HEK293 (cell line): ENCODE results near the gene SLC48A1.

Experiments
- CTCF ChIA-PET: fragments of 350-600 bp; formaldehyde crosslinking; extraction: SDS; loops from one replicate; lab custom pipeline; 2021; ENCODE audit warnings: antibody characterized with exemption; lab: Yijun Ruan, JAX
- POLR2A ChIA-PET: fragments of 300-600 bp; formaldehyde crosslinking; extraction: SDS; loops from one replicate; lab custom pipeline; 2020; ENCODE audit warnings: antibody characterized with exemption, inconsistent platforms; lab: Yijun Ruan, JAX
- H3K27ac ChIP-seq: fragments of 200-500 bp; sonication (Bioruptor generic); 2 replicates; pipeline ENCODE4 v1.5.1; 2014; ENCODE audit warnings: low read depth, low read length, control low read depth, inconsistent platforms; ENCODE audit errors: extremely low read depth
- H3K36me3 ChIP-seq, 2 experiments: fragments of 200-500 bp in 1 of 2; sonication (Bioruptor generic) in 1 of 2; 1 replicate in 1 of 2; 2 replicates in 1 of 2; pipeline ENCODE4 v1.5.1; 2014 to 2017; ENCODE audit warnings: inconsistent platforms in 2 of 2, low read length in 2 of 2; ENCODE audit not compliant: control insufficient read depth in 2 of 2, insufficient read depth in 1 of 2
- H3K4me1 ChIP-seq: fragments of 200-500 bp; sonication (Bioruptor generic); 2 replicates; pipeline ENCODE4 v1.5.1; 2014; ENCODE audit warnings: mild to moderate bottlenecking, low read length, inconsistent platforms; ENCODE audit not compliant: control insufficient read depth, insufficient read depth
- H3K4me3 ChIP-seq: 2 replicates; pipeline ENCODE4 v1.5.1; 2011; ENCODE audit warnings: low read depth, mild to moderate bottlenecking, control low read depth, low read length, moderate library complexity
- H3K9me3 ChIP-seq: fragments of 200-500 bp; sonication (Bioruptor generic); 2 replicates; pipeline ENCODE4 v1.5.1; 2014; ENCODE audit warnings: low read depth, low read length, inconsistent platforms; ENCODE audit not compliant: control insufficient read depth, insufficient read depth
- PRDM1 ChIP-seq: fragments of 450-650 bp; formaldehyde crosslinking; IDR thresholded peaks from 2 replicates; pipeline ENCODE4; 2016; ENCODE audit warnings: missing biosample characterization, missing genetic modification characterization
- PRDM4 ChIP-seq: fragments of 450-650 bp; formaldehyde crosslinking; IDR thresholded peaks from 2 replicates; pipeline ENCODE4 v1.5.1; 2017; ENCODE audit warnings: missing biosample characterization, missing genetic modification characterization
- RBAK ChIP-seq: fragments of 450-650 bp; formaldehyde crosslinking; IDR thresholded peaks from 2 replicates; pipeline ENCODE4 v1.5.1; 2016; ENCODE audit warnings: missing biosample characterization, missing genetic modification characterization
- ZBTB44 ChIP-seq: fragments of 450-650 bp; IDR thresholded peaks from 2 replicates; pipeline ENCODE4 v1.5.1; 2018; ENCODE audit warnings: missing biosample characterization, mild to moderate bottlenecking, missing genetic modification characterization
- ZBTB49 ChIP-seq: fragments of 450-650 bp; formaldehyde crosslinking; IDR thresholded peaks from 2 replicates; pipeline ENCODE4 v1.5.1; 2016; ENCODE audit warnings: missing biosample characterization, missing genetic modification characterization, low read depth
- ZBTB8A ChIP-seq: fragments of 450-650 bp; formaldehyde crosslinking; IDR thresholded peaks from 2 replicates; pipeline ENCODE4 v1.5.1; 2016; ENCODE audit warnings: missing biosample characterization, missing genetic modification characterization
- ZNF10 ChIP-seq: fragments of 450-650 bp; formaldehyde crosslinking; IDR thresholded peaks from 2 replicates; pipeline ENCODE4 v1.5.1; 2017; ENCODE audit warnings: missing biosample characterization, missing genetic modification characterization
- ZNF121 ChIP-seq: fragments of 450-650 bp; formaldehyde crosslinking; IDR thresholded peaks from 2 replicates; pipeline ENCODE4 v1.5.1; 2016; ENCODE audit warnings: missing biosample characterization, missing genetic modification characterization
- ZNF223 ChIP-seq: fragments of 450-650 bp; formaldehyde crosslinking; IDR thresholded peaks from 2 replicates; pipeline ENCODE4 v1.5.1; 2016; ENCODE audit warnings: missing biosample characterization, missing genetic modification characterization
- ZNF280D ChIP-seq: fragments of 450-650 bp; formaldehyde crosslinking; IDR thresholded peaks from 2 replicates; pipeline ENCODE4 v1.5.1; 2016; ENCODE audit warnings: missing biosample characterization, missing genetic modification characterization
- ZNF302 ChIP-seq: fragments of 450-650 bp; formaldehyde crosslinking; IDR thresholded peaks from 2 replicates; pipeline ENCODE4 v1.5.1; 2016; ENCODE audit warnings: missing biosample characterization, missing genetic modification characterization, low read depth
- ZNF398 ChIP-seq: fragments of 450-650 bp; formaldehyde crosslinking; IDR thresholded peaks from 2 replicates; pipeline ENCODE4 v1.5.1; 2017; ENCODE audit warnings: missing biosample characterization, missing genetic modification characterization
- ZNF473 ChIP-seq: fragments of 450-650 bp; formaldehyde crosslinking; IDR thresholded peaks from 2 replicates; pipeline ENCODE4 v1.5.1; 2017; ENCODE audit warnings: missing biosample characterization, missing genetic modification characterization
- ZNF518A ChIP-seq: fragments of 450-650 bp; formaldehyde crosslinking; conservative IDR thresholded peaks from 2 replicates; pipeline ENCODE4 v1.5.1; 2016; ENCODE audit warnings: low read depth, missing biosample characterization, missing genetic modification characterization
- ZNF521 ChIP-seq: fragments of 450-650 bp; formaldehyde crosslinking; IDR thresholded peaks from 2 replicates; pipeline ENCODE4 v1.5.1; 2017; ENCODE audit warnings: missing biosample characterization, mild to moderate bottlenecking, missing genetic modification characterization
- ZNF558 ChIP-seq: fragments of 450-650 bp; formaldehyde crosslinking; IDR thresholded peaks from 2 replicates; pipeline ENCODE4 v1.5.1; 2016; ENCODE audit warnings: missing biosample characterization, missing genetic modification characterization
- ZNF571 ChIP-seq: fragments of 450-650 bp; formaldehyde crosslinking; IDR thresholded peaks from 2 replicates; pipeline ENCODE4 v1.5.0; 2017; ENCODE audit warnings: missing biosample characterization, missing genetic modification characterization
- ZNF629 ChIP-seq: fragments of 450-650 bp; formaldehyde crosslinking; IDR thresholded peaks from 2 replicates; pipeline ENCODE4 v1.5.1; 2017; ENCODE audit warnings: missing biosample characterization, missing genetic modification characterization
- ZNF777 ChIP-seq: fragments of 450-650 bp; formaldehyde crosslinking; IDR thresholded peaks from 2 replicates; pipeline ENCODE4 v1.5.1; 2017; ENCODE audit warnings: missing biosample characterization, missing genetic modification characterization, borderline replicate concordance

Gene SLC48A1

DNA sequence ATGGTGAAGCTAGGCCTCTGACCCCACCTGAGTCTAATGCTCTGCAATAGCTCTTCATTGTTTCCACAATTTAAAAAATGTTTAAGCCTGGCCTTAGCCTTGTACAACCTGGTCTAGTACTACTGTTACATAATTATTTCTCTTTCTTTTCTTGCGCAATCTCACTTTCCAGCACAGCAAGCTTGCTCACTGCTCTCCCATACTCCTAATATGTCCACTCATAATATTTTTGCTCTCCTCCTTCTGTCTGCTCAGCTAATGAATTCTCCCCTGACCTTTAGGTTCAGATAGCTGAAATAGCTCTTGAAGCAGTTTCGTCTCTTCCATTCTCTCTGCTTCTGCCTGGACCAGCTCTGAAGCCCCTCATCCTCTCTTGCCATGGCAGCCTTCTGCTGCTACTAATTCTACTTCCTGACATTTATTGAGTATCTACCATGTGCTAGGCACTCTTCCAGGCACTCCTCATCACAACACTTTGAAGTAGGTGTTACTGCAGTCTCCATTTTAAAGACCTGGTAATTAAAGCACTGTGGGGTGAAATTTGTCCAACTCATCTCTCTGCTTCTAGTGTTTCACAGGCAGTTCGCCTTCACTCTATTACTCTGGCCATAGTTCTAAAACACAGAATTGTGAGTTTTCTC is 2.8 kb upstream of the SLC48A1 start:
- no peak overlapping the region for H3K4me3 ChIP-seq
- no peaks in the 10 kb centered on the region for H3K9me3 ChIP-seq
- ChIA-PET POLR2A (interaction anchor here (1.5 kb wide), 1 partner anchor 9 kb away, joined by 6 read pairs; no protein-coding TSS in a partner anchor), CTCF (interaction anchor here (0.5 to 19.6 kb wide), 10 partner anchors 9 to 737 kb away, joined by 3 to 784 read pairs (median 23); partner anchors contain the start of gene RAPGEF3)
- no peaks in the 10 kb centered on the region; the same call in 1 of the 2 replicates for H3K4me1 ChIP-seq
- no peak overlapping the region; the same call in 1 of the 2 replicates for H3K27ac ChIP-seq
- H3K36me3 ChIP-seq, result no peaks in the 10 kb centered on the region
- TF ChIP-seq ZNF223 (tag by site-specific recombination) (no peak), ZNF521 (tag by site-specific recombination) (no peak), ZNF571 (tag by site-specific recombination) (no peak), ZBTB44 (tag by site-specific recombination) (no peak), ZNF10 (tag by site-specific recombination) (no peak), ZNF558 (tag by site-specific recombination) (0 out of 2 replicates have a peak, but pooled peaks have one; percentile 41), ZNF518A (tag by site-specific recombination) (0 out of 2 replicates have a peak, but pooled peaks have one; percentile 15), ZNF473 (tag by site-specific recombination) (no peak), ZBTB49 (tag by site-specific recombination) (no peak), ZNF629 (tag by site-specific recombination) (no peak), PRDM4 (tag by site-specific recombination) (peak; percentile 16; the same call in 1 of the 2 replicates), PRDM1 (tag by site-specific recombination) (peak; percentile 71; the same call in 1 of the 2 replicates), ZNF302 (tag by site-specific recombination) (no peak), ZNF280D (tag by site-specific recombination) (no peak), ZNF777 (tag by site-specific recombination) (no peak), ZNF121 (tag by site-specific recombination) (no peak), ZBTB8A (tag by site-specific recombination) (no peak), ZNF398 (no peak), RBAK (tag by site-specific recombination) (no peak)
